Measurements from ENCODE around the gene HSPB7.
A peak's percentile ranks its signal among the peaks of the same experiment; 100 is the strongest.

The HSPB7 gene

GRCh38 chr1:15975358-15975804 lies 42.5 kb downstream of the HSPB7 start:
- H2AFZ ChIP-seq (ENCODE audit: low read depth, low read length) = no peak overlapping the region
- peak overlapping the region; percentile 90 for H3K4me2 ChIP-seq (ENCODE audit: low read length)
- TF ChIP-seq CTCF (IDR thresholded peaks at IDR 0.05; ENCODE audit: low read depth, low read length) (0 out of 2 replicates have a peak, but pooled peaks have one; percentile 14), EZH2phosphoT487 (IDR thresholded peaks at IDR 0.05; ENCODE audit: low read depth) (no peak)
- peaks cover 15% of the 10 kb centered on the region for H3K36me3 ChIP-seq (replicated peaks; ENCODE audit: low read depth, low read length)
- H3K9ac ChIP-seq (ENCODE audit: low read length) = peak overlapping the region; percentile 81
- no peaks in the 10 kb centered on the region for H3K9me3 ChIP-seq (ENCODE audit: insufficient read depth, low read length)
- H3K27me3 ChIP-seq (ENCODE audit: low read depth, low read length) = no peaks in the 10 kb centered on the region
- peak overlapping the region; percentile 83 for H3K4me3 ChIP-seq (ENCODE audit: low read length)
- peak overlapping the region; percentile 83 for H3K27ac ChIP-seq (ENCODE audit: low read length)
- peaks cover 25% of the 10 kb centered on the region for H3K4me1 ChIP-seq (ENCODE audit: low read length)
- H3K79me2 ChIP-seq (ENCODE audit: low read length) = peaks cover 20% of the 10 kb centered on the region
- H4K20me1 ChIP-seq (ENCODE audit: insufficient read depth, low read length) = no peaks in the 10 kb centered on the region

GRCh38 chr1:15974855-15975254 lies 43.0 kb downstream of the HSPB7 start:
- Histone ChIP-seq H3K4me3 (ENCODE audit: low read length) (peak overlapping the region; percentile 83), H3K36me3 (replicated peaks; ENCODE audit: low read depth, low read length) (peaks cover 15% of the 10 kb centered on the region), H3K4me2 (ENCODE audit: low read length) (peak overlapping the region; percentile 90), H4K20me1 (ENCODE audit: insufficient read depth, low read length) (no peaks in the 10 kb centered on the region), H3K9ac (ENCODE audit: low read length) (peak overlapping the region; percentile 81), H3K4me1 (ENCODE audit: low read length) (peaks cover 25% of the 10 kb centered on the region), H3K27ac (ENCODE audit: low read length) (peak overlapping the region; percentile 83), H3K27me3 (ENCODE audit: low read depth, low read length) (no peaks in the 10 kb centered on the region), H2AFZ (ENCODE audit: low read depth, low read length) (no peak overlapping the region), H3K9me3 (ENCODE audit: insufficient read depth, low read length) (no peaks in the 10 kb centered on the region), H3K79me2 (ENCODE audit: low read length) (peaks cover 20% of the 10 kb centered on the region)
- TF ChIP-seq EZH2phosphoT487 (IDR thresholded peaks at IDR 0.05; ENCODE audit: low read depth) (no peak), CTCF (IDR thresholded peaks at IDR 0.05; ENCODE audit: low read depth, low read length) (no peak)

DNA sequence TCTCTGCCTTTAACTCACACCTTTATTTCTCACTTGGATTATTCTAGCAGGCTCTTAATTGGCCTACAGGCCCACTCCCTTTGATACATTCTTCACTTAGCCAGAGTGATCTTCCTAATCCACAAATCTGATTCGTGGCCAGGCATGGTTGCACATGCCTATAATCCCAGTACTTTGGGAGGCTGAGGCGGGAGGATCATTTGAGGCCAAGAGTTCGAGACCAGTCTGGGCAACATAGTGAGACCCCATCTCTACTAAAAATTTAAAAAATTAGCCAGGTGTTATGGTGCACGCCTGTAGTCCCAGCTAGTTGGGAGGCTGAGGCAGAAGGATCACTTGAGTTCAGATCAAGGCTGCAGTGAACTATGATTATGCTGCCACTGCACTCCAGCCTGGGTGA lies 44.1 kb downstream of the HSPB7 start:
- Histone ChIP-seq H3K9me3 (ENCODE audit: insufficient read depth, low read length) (no peaks in the 10 kb centered on the region), H3K4me2 (ENCODE audit: low read length) (peak overlapping the region; percentile 90; the same call in 1 of the 2 replicates), H3K79me2 (ENCODE audit: low read length) (peaks cover 20% of the 10 kb centered on the region), H3K4me1 (ENCODE audit: low read length) (peaks cover 25% of the 10 kb centered on the region), H2AFZ (ENCODE audit: low read depth, low read length) (no peak overlapping the region), H3K4me3 (ENCODE audit: low read length) (no peak overlapping the region), H3K9ac (ENCODE audit: low read length) (no peak overlapping the region), H4K20me1 (ENCODE audit: insufficient read depth, low read length) (no peaks in the 10 kb centered on the region), H3K36me3 (replicated peaks; ENCODE audit: low read depth, low read length) (peaks cover 24% of the 10 kb centered on the region), H3K27me3 (ENCODE audit: low read depth, low read length) (no peaks in the 10 kb centered on the region), H3K27ac (ENCODE audit: low read length) (no peak overlapping the region)
- TF ChIP-seq EZH2phosphoT487 (IDR thresholded peaks at IDR 0.05; ENCODE audit: low read depth) = no peak
- no peak for TF ChIP-seq CTCF (IDR thresholded peaks at IDR 0.05; ENCODE audit: low read depth, low read length)

GRCh38 chr1:15972409-15972808 lies 45.4 kb downstream of the HSPB7 start:
- Histone ChIP-seq H3K27me3 (ENCODE audit: low read depth, low read length) (no peaks in the 10 kb centered on the region), H3K9ac (ENCODE audit: low read length) (no peak overlapping the region), H3K4me3 (ENCODE audit: low read length) (no peak overlapping the region), H3K4me2 (ENCODE audit: low read length) (no peak overlapping the region), H4K20me1 (ENCODE audit: insufficient read depth, low read length) (no peaks in the 10 kb centered on the region), H3K9me3 (ENCODE audit: insufficient read depth, low read length) (no peaks in the 10 kb centered on the region), H3K4me1 (ENCODE audit: low read length) (peaks cover 33% of the 10 kb centered on the region), H3K36me3 (replicated peaks; ENCODE audit: low read depth, low read length) (peaks cover 37% of the 10 kb centered on the region), H2AFZ (ENCODE audit: low read depth, low read length) (no peak overlapping the region), H3K27ac (ENCODE audit: low read length) (no peak overlapping the region), H3K79me2 (ENCODE audit: low read length) (peaks cover 29% of the 10 kb centered on the region)
- TF ChIP-seq CTCF (IDR thresholded peaks at IDR 0.05; ENCODE audit: low read depth, low read length) (no peak), EZH2phosphoT487 (IDR thresholded peaks at IDR 0.05; ENCODE audit: low read depth) (no peak)

Data from OCI-LY3 (cell line).